GM19452 (cell line): ENCODE data around the gene MEPCE.
"Not testable (repeated sequence)": the region's sequence is repeated elsewhere in the genome, so short reads cannot be mapped to it uniquely, and the experiment has no call there.

Experiments
- ATAC-seq: cut with Tn5 transposase; IDR thresholded peaks from one replicate; pipeline ENCODE4 v1.9.1; 2021; ENCODE audit not compliant: unreplicated experiment

Gene MEPCE, protein sequence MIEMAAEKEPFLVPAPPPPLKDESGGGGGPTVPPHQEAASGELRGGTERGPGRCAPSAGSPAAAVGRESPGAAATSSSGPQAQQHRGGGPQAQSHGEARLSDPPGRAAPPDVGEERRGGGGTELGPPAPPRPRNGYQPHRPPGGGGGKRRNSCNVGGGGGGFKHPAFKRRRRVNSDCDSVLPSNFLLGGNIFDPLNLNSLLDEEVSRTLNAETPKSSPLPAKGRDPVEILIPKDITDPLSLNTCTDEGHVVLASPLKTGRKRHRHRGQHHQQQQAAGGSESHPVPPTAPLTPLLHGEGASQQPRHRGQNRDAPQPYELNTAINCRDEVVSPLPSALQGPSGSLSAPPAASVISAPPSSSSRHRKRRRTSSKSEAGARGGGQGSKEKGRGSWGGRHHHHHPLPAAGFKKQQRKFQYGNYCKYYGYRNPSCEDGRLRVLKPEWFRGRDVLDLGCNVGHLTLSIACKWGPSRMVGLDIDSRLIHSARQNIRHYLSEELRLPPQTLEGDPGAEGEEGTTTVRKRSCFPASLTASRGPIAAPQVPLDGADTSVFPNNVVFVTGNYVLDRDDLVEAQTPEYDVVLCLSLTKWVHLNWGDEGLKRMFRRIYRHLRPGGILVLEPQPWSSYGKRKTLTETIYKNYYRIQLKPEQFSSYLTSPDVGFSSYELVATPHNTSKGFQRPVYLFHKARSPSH

DNA sequence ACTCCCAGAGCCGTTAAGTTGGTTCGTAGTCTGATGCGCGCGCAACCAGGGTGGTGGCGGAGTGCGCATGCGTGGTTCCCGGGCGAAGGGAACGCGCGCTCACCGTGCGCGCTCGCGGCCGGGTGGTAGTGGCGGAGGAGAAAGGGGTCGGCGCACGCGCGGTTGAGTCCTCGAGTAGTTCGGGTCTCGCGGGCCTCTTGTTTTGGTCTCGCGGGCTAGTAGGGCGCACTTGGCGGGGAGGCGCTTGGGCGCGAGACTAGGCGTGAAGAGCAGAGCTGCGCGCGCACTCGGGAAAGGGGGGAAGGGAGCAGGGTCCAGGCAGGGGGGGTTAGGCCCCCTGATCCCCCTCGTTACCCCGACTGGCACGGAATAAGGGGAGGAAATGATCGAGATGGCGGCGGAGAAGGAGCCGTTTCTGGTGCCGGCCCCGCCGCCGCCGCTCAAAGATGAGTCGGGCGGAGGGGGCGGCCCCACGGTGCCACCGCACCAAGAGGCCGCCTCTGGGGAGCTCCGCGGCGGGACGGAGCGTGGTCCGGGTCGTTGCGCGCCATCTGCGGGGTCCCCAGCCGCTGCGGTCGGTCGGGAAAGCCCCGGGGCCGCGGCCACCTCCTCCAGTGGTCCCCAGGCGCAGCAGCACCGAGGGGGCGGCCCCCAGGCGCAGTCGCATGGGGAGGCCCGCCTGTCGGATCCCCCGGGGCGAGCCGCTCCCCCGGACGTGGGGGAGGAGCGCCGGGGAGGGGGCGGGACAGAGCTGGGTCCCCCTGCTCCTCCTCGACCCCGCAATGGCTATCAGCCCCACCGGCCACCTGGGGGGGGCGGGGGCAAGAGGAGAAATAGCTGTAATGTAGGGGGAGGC is at the start of gene MEPCE:
TSS of gene MEPCE (plus strand) at position 195 of the 856 bp plus-strand sequence. CDS start at position 383, 188 bp downstream.
- peak; percentile 35 for ATAC-seq

DNA sequence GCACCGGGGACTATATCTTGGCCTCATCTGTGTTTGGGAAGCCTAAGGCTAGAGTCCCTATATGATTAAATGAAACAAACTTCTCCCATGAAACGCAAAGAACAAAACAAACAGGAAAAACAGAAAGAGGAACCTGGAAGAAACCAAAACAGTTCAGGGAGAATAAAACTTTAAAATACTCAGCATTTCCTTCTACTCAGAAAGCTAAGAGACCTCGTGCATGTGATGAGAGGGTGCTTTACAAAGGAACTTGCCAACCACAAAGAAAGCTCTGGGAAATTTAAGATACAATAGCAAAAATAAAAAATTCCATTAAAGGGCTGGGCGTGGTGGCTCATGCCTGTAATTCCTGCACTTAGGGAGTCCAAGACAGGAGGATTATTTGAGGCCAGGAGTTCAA is 49.4 kb upstream of the MEPCE start:
- ATAC-seq: no peak

DNA sequence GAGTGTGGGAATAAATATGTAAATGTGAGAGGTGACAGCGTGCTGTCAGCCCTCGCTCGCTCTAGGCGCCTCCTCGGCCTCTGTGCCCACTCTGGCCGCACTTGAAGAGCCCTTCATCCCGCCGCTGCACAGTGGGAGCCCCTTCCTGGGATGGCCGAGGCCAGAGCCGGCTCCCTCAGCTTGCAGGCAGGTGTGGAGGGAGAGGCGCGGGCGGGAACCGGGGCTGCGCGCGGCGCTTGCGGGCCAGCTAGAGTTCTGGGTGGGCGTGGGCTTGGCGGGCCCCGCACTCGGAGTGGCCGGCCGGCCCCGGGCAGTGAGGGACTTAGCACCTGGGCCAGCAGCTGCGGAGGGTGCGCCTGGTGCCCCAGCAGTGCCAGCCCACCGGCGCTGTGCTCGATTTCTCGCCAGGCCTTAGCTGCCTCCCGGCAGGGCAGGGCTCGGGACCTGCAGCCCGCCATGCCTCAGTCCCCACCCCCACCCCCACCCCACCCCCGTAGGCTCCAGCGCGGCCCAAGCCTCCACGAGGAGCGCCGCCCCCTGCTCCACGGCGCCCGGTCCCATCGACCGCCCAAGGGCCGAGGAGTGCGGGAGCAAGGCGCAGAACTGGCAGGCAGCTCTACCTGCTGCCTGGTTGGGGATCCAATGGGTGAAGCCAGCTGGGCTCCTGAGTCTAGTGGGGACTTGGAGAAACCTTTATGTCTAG is 47.9 kb upstream of the MEPCE start:
- ATAC-seq: not testable (repeated sequence)

DNA sequence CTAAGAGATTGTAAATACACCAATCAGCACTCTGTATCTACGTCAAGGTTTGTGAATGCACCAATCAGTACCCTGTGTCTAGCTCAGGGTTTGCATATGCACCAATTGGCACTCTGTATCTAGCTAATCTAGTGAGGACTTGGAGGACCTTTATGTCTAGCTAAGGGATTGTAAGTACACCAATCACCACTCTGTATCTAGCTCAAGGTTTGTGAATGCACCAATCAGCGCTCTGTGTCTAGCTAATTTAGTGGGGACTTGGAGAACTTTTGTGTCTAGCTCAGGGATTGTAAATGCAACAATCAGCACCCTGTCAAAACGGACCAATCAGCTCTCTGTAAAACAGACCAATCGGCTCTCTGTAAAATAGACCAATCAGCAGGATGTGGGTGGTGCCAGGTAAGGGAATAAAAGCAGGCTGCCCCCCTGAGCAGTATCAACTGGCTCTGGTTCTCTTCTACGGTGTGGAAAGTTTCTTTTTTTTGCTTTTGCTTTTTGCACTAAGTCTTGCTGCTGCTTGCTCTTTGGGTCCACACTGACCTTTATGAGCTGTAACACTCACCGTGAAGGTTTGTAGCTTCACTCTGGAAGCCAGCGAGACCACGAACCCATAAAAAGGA is 47.3 kb upstream of the MEPCE start:
- ATAC-seq: not testable (repeated sequence)

DNA sequence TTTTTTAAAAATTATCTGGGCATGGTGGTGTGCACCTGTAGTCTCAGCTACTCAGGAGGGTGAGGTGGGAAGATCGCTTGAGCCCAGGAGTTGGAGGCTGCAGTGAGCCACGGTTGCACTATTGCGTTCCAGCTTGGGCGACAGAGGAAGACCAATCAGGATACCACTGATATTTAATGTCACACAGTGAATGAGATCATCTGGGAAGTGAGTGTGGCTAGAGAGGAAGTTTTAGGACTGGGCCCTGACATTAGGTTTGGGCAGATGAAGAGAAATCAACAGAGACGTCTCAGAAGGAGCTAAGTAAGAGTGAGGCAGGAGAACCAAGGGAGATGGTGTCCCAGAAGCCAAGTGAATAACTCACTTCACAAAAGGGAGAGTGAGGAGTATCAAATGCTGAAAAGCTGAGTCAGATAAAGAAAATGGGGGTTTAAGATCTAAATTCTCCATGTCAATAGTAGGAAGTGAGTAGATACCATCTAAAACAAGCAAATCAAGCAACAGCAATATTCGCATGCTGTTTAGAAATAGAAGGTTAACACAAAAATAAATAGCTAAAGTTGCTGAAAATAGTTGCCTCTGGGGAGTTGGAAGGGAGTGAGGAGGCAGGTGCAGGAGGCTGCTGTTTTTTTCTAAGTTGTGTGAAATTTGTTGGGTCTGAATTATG is 44.9 kb upstream of the MEPCE start:
- ATAC-seq: no peak

DNA sequence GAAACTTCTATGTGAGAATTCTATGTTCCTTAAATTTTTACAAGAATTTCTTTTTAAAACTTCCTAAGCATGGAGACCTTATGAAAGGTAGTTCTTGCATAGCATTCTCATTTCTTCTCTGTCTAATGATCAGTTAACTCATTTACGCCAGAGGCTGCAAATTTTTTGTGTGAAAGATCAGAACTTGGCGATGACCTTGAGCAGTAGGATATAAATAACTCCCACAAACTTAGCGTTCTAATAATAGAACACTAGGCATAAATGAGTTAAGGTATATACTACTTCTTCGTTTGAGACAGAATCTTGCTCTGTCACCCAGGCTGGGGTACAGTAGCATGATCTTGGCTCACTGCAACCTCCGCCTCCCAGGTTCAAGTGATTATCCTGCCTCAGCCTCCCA is 42.7 kb upstream of the MEPCE start:
- ATAC-seq: no peak

DNA sequence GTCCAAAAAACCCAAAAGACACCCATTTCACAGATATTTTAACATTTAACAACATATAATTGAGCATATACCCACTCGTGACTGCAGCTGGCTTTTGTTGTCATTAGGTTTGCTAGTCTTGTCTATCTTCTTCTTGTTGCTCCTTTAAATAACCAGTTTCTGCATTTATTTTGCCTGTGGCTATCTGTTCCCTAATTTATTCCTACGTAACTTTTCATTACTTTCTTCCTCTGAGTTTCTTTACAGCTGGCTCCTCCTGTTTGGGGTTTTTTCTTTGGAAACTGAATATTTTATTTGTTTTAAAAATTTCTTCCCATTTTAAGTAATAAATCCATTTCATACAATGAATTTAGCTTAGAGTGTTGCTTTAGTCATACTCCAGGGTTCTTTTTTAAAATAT is 41.9 kb upstream of the MEPCE start:
- no peak for ATAC-seq

DNA sequence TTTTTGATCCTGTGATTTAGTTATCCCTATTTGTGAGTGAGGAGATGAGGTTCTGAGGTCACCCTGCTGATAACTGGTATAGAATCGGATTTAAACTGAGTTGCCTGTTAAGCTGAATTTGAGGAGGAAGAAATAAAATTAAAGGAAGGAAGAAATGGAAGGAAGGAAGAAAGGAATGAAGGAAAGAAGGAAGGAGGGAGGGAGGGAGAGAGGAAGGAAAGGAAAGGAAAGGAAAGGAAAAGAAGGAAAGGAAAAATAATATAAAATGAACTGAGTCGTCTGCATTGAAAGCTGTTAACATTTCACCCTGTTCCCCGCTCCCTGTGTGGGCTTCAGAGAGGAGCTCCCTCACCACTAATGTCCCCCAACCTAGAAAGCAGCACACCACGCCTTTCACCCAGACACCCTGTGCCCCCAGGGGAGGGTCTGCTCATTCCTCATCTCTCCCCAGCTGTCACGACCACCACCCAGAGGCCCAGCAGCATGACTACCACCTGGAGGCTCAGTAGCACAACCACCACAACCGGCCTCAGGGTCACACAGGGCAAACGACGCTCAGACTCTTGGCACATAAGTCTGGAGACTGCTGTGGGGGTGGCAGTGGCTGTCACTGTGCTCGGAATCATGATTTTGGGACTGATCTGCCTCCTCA is 40.1 kb upstream of the MEPCE start:
- ATAC-seq: no peak

DNA sequence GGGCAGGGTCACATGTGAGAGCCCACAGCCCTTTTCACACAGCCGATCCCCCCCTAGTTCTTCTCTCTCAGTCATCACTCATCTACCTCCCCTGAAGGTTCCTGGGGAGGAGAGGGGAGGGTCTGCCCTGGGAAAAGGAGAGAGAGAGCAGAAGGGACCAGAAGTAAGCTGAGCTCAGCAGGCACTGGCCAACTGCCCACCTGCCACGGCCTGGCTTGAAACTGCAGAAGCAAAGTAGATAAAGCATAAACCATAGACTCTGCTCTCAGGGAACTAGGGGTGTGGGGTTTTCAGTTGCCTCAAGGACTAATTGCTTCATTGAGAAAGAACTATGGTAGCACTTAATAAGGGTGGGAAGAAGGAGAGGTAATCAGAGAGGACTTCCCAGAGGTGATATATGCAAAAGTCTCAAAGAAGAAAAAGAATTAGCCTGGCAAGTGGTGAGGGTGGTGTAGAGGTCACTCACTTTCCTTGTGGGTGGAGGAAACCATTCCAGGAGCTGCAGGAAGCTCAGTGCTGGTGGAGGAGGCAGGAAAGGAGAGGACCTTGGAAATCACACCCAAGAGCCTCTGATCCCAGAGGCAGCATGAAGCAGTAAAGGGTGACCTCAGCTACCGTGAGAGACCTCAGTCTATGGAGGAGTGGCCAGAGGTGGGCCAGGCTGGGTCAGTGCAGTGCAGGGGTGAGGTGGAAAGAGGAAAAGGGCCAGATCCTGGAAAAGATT is 39.2 kb upstream of the MEPCE start:
- no peak for ATAC-seq

DNA sequence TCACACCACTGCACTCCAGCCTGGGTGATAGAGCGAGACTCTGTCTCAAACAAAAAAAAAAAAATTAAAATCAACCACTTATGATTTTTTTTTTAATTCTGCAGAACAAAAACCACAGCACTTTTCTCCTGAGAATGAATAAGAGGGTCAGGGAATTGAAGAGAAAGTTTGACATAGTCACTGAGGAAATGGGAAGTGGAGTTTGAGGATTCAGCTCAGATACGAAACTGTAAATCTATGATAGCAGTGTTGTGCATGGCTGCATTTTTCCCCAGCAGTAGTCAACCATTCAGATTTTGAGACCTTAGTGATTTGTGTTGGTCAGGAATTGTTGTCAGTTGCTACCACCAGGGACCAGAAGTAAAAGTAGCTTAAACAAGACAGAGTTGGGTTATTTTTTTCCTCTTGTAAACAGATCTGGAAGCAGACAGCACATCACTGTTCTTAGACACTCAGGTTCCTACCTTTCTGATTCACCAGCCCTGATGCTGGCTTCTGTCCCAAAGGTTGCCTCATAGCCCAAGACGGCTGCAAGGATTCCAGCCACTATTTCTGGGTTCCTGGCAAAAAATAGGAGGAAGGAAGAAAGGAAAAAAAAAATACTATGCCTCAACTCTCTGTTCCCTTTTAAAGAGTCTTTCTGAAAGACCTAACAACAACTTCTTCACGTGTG is 36.3 kb upstream of the MEPCE start:
- no peak for ATAC-seq

DNA sequence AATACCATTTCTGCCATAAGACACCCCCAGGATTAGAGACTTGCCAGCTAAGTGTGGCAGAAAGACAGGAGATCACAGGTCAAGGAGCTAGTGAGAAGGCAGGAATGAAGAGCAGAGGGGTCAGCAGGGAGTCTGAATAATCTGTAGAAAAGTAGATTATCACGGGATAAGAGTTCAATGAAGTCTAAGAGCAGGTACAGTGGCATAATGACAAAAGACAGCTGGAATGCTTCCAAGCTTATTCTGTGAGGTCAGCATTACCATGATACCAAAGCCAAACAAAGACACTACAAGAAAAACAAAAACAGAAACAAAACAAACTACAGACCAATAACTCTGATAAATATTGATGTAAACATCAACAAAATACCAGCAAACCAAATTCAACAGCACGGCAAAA is 35.6 kb upstream of the MEPCE start:
- no peak for ATAC-seq

DNA sequence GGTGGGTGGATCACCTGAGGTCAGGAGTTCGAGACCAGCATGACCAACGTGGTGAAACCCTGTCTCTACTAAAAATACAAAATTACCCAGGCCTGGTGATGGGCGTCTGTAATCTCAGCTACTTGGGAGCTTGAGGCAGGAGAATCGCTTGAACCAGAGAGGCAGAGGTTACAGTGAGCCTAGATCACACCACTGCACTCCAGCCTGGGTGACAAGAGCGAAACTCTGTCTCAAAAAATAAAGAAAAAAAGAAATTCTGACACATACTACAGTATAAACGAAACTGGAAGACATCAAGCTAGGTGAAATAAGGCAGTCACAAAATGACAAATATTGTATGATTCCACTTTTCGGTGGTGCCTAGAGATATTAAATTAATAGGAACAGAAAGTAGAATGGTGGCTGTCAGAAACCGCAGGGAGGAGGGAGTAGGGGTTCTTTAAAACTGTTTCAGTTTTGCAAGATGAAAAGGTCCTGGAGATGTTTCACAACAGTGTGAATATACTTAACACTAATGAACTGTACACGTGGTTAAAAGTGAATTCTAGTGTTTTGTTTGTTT is 33.1 kb upstream of the MEPCE start:
- ATAC-seq: peak; percentile 93

DNA sequence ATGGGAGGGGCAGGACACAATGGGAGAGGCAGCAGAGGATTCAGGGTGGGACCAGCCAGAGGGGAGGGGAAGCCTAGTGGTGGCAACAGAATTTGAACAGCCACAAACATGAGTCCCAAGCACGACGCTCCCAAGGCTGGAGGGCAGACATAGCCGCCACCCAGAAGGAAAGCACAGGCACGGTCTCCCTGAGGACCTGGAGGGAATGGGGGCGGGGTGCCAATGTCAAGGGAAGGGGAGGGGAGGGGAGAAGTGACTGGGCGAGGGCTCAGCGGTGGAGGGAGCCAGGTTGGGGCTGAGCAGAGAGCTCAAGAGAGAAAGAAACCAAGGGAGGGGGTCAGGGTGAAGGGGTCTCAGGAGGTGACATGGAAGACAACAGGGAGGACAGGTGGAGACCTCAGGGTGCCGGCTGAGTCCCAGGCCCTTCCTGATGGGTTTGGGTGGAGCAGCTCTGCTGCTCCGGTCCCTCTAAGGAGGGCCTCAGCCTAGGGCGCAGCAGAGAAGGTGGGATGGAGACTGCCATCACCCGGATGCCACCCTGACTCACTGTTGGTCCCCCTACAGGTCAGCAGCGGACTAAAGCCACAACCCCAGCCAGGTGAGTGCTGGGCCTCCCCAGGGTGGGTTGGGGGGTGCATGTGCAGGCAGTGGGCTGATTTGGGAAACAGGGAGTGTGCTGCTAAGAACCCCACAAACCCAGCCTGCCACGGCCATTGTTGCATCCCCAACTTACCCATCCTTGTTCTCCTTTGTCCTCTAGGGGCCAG is 32.1 kb upstream of the MEPCE start:
- no peak for ATAC-seq

DNA sequence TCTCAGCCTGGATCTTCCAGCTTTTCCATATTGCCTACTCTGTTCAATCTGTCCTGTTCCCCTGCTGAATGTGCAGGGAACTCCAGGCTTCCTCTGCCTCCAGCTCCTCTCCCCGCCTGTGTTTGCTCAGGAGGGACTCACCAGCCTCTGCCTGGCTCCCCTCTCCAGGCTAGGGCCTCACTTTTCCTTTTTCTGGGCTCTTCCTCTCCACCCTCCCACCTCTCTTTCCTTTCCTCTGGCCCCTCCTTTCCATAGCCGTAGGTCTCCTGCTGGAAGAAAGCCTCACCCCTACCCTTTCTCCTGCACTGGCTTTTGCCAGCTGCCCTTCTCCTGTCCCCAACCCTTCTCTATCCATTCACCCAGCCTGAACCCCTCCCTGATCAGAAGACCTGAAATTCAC is 31.4 kb upstream of the MEPCE start:
- no peak for ATAC-seq

DNA sequence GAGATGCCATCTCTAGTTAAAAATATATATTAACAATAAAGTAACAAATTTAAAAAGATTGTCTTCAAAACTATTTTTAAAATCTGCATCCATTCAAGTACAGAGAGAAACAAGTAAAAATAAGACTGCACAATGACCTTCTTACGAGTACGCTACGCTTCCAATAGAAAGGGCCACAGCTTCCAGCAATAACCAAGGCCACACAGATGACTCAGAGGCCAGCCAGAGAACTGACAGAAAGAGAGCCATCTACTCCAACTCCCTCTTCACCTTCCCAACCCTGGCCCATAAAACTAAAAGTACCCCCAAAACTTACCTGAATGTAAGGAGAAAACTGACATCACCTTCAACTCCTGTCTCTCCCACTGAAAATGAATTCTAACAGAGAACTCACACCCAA is 29.6 kb upstream of the MEPCE start:
- no peak for ATAC-seq

DNA sequence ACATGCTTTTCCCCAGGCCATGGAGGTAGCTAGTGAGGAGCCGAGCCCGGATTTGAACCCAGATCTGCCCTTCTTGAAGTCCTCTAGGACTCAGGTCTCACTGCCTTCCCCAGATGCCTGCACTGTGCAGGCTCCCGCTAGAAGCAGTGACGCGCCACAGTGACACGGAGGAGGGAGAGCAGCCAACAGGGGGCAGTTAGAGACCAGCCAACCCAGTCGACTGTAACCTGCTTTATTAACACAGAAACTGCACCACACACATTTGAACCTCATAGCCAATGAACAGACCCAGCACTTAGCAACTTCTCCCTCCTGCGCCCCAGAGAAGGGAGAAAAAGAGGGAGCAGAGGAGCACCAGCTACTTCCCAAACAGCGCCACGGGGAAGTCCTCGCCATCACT is 29.0 kb upstream of the MEPCE start:
- no peak for ATAC-seq

DNA sequence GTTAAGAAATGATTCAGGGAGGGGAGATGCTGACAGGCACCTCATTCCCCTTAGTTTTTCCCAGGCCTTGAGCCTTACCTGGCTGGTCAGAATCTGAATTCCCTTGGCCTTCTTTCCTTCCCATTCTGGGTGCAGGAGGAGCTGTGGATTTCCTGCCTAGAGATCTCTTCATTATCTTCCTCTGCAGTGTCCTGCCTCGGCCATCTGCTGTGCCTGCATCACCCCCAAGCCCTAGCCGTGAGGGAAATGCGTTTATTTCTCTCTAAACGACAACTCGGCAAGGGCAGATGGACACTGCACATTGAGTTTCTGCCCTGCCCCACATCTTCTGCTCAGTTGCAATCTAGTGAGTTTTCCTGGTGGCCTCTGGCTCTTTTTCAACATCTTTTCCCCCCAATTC is 27.8 kb upstream of the MEPCE start:
- no peak for ATAC-seq
